CD14-positive monocyte (primary cell): ENCODE results near the gene GLDN. TPM values are rescaled to one million over a fixed set of nuclear protein-coding genes. Genes with fewer than 3 reads are reported as not detected.

Experiments
- DNase-seq, 3 donors: peaks; one replicate each; pipeline ENCODE4 v3.0.0-alpha.2; 2011 to 2022
- H2AFZ ChIP-seq: 2 replicates; pipeline ENCODE4 v1.6.0; 2012; ENCODE audit warnings: mild to moderate bottlenecking, low read depth, low read length, inconsistent platforms; ENCODE audit not compliant: insufficient read depth, poor library complexity, severe bottlenecking
- H3K27ac ChIP-seq, 2 donors: 1 replicate in 1 of 2; 2 replicates in 1 of 2; pipeline ENCODE4 v1.5.1; 2012 to 2013; ENCODE audit warnings: low read length in 2 of 2, control low read depth in 1 of 2, inconsistent platforms in 1 of 2, low read depth in 1 of 2, mild to moderate bottlenecking in 1 of 2
- H3K27me3 ChIP-seq, 2 donors: one replicate each; pipeline versions ENCODE4 v1.6.0 to v1.6.1; 2011 to 2013; ENCODE audit warnings: low read length in 2 of 2; ENCODE audit not compliant: control insufficient read depth in 2 of 2, insufficient read depth in 2 of 2
- H3K36me3 ChIP-seq, 2 donors: replicated peaks in 1 of 2; 1 replicate in 1 of 2; 2 replicates in 1 of 2; pipeline versions ENCODE4 v1.5.1 to v1.6.1; 2012 to 2013; ENCODE audit warnings: low read length in 2 of 2, control low read depth in 1 of 2, inconsistent platforms in 1 of 2, mild to moderate bottlenecking in 1 of 2; ENCODE audit not compliant: insufficient read depth in 2 of 2, control insufficient read depth in 1 of 2
- H3K4me1 ChIP-seq, 2 donors: 1 replicate in 1 of 2; 2 replicates in 1 of 2; pipeline versions ENCODE4 v1.5.1 to v1.6.1; 2012 to 2013; ENCODE audit warnings: low read length in 2 of 2, control low read depth in 1 of 2, inconsistent platforms in 1 of 2, mild to moderate bottlenecking in 1 of 2, moderate library complexity in 1 of 2; ENCODE audit not compliant: insufficient read depth in 2 of 2, control insufficient read depth in 1 of 2
- H3K4me2 ChIP-seq: replicated peaks from 2 replicates; pipeline ENCODE3; 2012; ENCODE audit warnings: low read length, moderate library complexity, mild to moderate bottlenecking; ENCODE audit not compliant: poor library complexity, severe bottlenecking; ENCODE audit errors: extremely low read depth
- H3K4me3 ChIP-seq, 3 experiments: fragments of 200-600 bp in 1 of 3; sonication (generic) in 1 of 3; replicated peaks in 1 of 3; 1 replicate in 2 of 3; 2 replicates in 1 of 3; pipeline ENCODE4 v1.5.1; 2011 to 2013; ENCODE audit warnings: low read length in 3 of 3, mild to moderate bottlenecking in 3 of 3, control low read depth in 2 of 3, low read depth in 2 of 3, inconsistent platforms in 1 of 3, moderate library complexity in 1 of 3
- H3K79me2 ChIP-seq: 2 replicates; pipeline ENCODE4 v1.6.0; 2012; ENCODE audit warnings: mild to moderate bottlenecking, control low read depth, inconsistent platforms, low read length, moderate library complexity; ENCODE audit not compliant: insufficient read depth
- H3K9ac ChIP-seq: 2 replicates; pipeline ENCODE4 v1.6.0; 2017; ENCODE audit warnings: low read length, mild to moderate bottlenecking; ENCODE audit not compliant: insufficient read depth, poor library complexity, severe bottlenecking
- H3K9me3 ChIP-seq, 2 donors: replicated peaks in 1 of 2; 1 replicate in 1 of 2; 2 replicates in 1 of 2; pipeline versions ENCODE4 v1.5.1 to v1.6.1; 2012 to 2013; ENCODE audit warnings: low read length in 2 of 2, control low read depth in 1 of 2; ENCODE audit not compliant: control insufficient read depth in 1 of 2, insufficient read depth in 1 of 2
- H4K20me1 ChIP-seq: 2 replicates; pipeline ENCODE4 v1.6.0; 2012; ENCODE audit warnings: mild to moderate bottlenecking, low read length, control low read depth, moderate library complexity; ENCODE audit not compliant: insufficient read depth
- H3K27ac Mint-ChIP-seq, 7 donors: one replicate each; pipeline ENCODE4 v1.8.0; 2020; ENCODE audit warnings: mild to moderate bottlenecking in 7 of 7, mixed read lengths in 7 of 7, moderate library complexity in 6 of 7, inconsistent platforms in 2 of 7
- H3K27me3 Mint-ChIP-seq, 3 donors: one replicate each; pipeline ENCODE4 v1.8.0; 2021 to 2022; ENCODE audit warnings: low read depth in 3 of 3, mild to moderate bottlenecking in 3 of 3, mixed read lengths in 3 of 3, moderate library complexity in 3 of 3, inconsistent platforms in 1 of 3
- H3K36me3 Mint-ChIP-seq, 2 donors: one replicate each; pipeline ENCODE4 v1.8.0; 2020; ENCODE audit warnings: mixed read lengths in 2 of 2, inconsistent platforms in 1 of 2, mild to moderate bottlenecking in 1 of 2
- H3K4me1 Mint-ChIP-seq: one replicate; pipeline ENCODE4 v1.8.0; 2020; ENCODE audit warnings: mild to moderate bottlenecking, mixed read lengths
- H3K4me3 Mint-ChIP-seq, 2 donors: one replicate each; pipeline ENCODE4 v1.8.0; 2020; ENCODE audit warnings: mild to moderate bottlenecking in 2 of 2, mixed read lengths in 2 of 2, moderate library complexity in 1 of 2
- H3K9me3 Mint-ChIP-seq, 7 donors: one replicate each; pipeline ENCODE4 v1.8.0; 2020 to 2022; ENCODE audit warnings: mixed read lengths in 7 of 7, mild to moderate bottlenecking in 6 of 7, moderate library complexity in 6 of 7, inconsistent platforms in 2 of 7
- WGBS: methylation state at CpG from one replicate; pipeline ENCODE4 v1.1.5; 2013; ENCODE audit warnings: missing lambda C conversion rate; ENCODE audit not compliant: insufficient coverage; 5-methylcytosine and 5-hydroxymethylcytosine counted together
- intact Hi-C, 2 donors: fragments of 100-400 bp; cut with micrococcal nuclease; formaldehyde crosslinking; loops; one replicate each; pipeline versions ENCODE4 v1.15.0 to v1.15.1; 2023
- polyA plus RNA-seq, 3 donors: library from polyadenylated mRNA; depleted of rRNA in 1 of 3; unstranded in 2 of 3; stranded (reverse) in 1 of 3; fragments of 300-500 nt in 2 of 3; fragments of >200 nt in 1 of 3; fragmentation: Illumina TruSeq in 2 of 3; gene quantifications; 1 replicate in 2 of 3; 2 replicates in 1 of 3; pipeline ENCODE4 v1.2.3, GENCODE V29; 2012 to 2021
- TF ChIP-seq, protein P1 (sequence below): fragments of 200-600 bp; IDR thresholded peaks from one replicate; pipeline ENCODE4 v1.8.0; 2022; ENCODE audit warnings: antibody characterized with exemption, mild to moderate bottlenecking

GLDN gene
- polyA plus RNA-seq, 3 donors, result 0.04 TPM; not detected in 2

DNA sequence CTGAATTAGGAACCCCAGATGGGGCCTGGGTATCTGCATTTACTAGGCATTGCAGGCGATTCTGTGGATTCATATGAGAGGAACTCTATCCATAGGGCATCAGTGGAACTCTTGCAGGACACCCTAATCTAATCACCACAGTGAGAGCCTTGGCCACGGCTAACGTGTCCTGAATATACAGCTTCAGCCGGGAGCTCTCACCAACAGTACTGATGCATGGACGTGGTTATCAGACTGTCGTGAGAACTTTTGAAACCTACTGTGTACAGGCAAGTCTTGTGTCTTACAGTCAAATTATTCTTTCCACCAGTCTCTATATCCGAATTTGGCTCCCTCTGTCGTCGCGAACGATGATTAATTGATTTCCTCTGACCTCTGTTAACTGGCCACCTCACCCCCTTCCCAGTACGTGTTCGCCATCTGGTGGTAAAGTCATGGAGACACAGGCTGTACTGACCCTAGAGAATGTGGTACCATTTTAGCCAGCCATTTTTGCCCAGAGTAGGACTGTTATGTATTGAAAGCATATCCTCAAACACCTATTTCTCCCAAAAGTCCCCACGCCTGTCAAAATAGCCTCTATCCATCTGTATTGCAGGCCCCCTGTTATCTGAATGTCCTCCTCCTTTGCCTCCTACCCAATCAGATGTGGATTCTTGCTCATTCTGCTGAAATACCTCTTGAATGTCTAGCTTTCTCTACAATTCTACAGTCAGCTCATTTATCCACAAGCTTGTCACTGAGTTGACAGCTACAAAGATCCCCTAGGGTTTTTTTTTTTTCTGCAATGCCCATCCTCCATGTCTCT lies 39.7 kb downstream of the GLDN start:
- H3K27me3 ChIP-seq, result peaks cover 0 to 5% of the 10 kb centered on the region in 2 donors
- no peaks in the 10 kb centered on the region for H3K9me3 ChIP-seq
- no peak overlapping the region for H3K27ac ChIP-seq
- WGBS, result 62% methylated on average over 8 of the region's 14 CpGs
- peaks cover 0 to 2% (median 0%) of the 10 kb centered on the region in 7 donors for H3K9me3 Mint-ChIP-seq
- H3K9ac ChIP-seq, result no peak overlapping the region
- peaks cover 4 to 10% (median 5%) of the 10 kb centered on the region in 3 donors for H3K27me3 Mint-ChIP-seq
- H3K4me3 ChIP-seq, result no peak overlapping the region
- no peaks in the 10 kb centered on the region for H4K20me1 ChIP-seq
- no peaks in the 10 kb centered on the region for H3K36me3 Mint-ChIP-seq
- H2AFZ ChIP-seq, result no peak overlapping the region
- peak; percentile 66 to 79 (median 74) for DNase-seq
- H3K4me1 Mint-ChIP-seq, result peaks cover 3% of the 10 kb centered on the region
- H3K27ac Mint-ChIP-seq, result no peak overlapping the region
- no peaks in the 10 kb centered on the region for H3K79me2 ChIP-seq
- TF ChIP-seq, protein P1, sequence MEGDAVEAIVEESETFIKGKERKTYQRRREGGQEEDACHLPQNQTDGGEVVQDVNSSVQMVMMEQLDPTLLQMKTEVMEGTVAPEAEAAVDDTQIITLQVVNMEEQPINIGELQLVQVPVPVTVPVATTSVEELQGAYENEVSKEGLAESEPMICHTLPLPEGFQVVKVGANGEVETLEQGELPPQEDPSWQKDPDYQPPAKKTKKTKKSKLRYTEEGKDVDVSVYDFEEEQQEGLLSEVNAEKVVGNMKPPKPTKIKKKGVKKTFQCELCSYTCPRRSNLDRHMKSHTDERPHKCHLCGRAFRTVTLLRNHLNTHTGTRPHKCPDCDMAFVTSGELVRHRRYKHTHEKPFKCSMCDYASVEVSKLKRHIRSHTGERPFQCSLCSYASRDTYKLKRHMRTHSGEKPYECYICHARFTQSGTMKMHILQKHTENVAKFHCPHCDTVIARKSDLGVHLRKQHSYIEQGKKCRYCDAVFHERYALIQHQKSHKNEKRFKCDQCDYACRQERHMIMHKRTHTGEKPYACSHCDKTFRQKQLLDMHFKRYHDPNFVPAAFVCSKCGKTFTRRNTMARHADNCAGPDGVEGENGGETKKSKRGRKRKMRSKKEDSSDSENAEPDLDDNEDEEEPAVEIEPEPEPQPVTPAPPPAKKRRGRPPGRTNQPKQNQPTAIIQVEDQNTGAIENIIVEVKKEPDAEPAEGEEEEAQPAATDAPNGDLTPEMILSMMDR, result peak; percentile 83
- no peak overlapping the region for H3K4me2 ChIP-seq
- no peaks in the 10 kb centered on the region for H3K4me1 ChIP-seq
- H3K4me3 Mint-ChIP-seq, result no peak overlapping the region
- intact Hi-C loops, result loop anchor here (1.0 to 2.0 kb wide), 4 partner anchors 98 to 218 kb away; no protein-coding TSS in a partner anchor
- H3K36me3 ChIP-seq, result no peaks in the 10 kb centered on the region

GRCh38 chr15:51382787-51383186 lies 41.3 kb downstream of the GLDN start:
- intact Hi-C loops, result no loop called here
- no peak overlapping the region for H2AFZ ChIP-seq
- Mint-ChIP-seq H3K4me1 (peaks cover 3% of the 10 kb centered on the region), H3K27ac (no peak overlapping the region), H3K36me3 (no peaks in the 10 kb centered on the region), H3K9me3 (no peaks in the 10 kb centered on the region), H3K27me3 (peaks cover 4 to 10% (median 5%) of the 10 kb centered on the region in 3 donors), H3K4me3 (no peak overlapping the region)
- H3K4me2 ChIP-seq, result no peak overlapping the region
- no peaks in the 10 kb centered on the region for H3K9me3 ChIP-seq
- no peak overlapping the region for H3K27ac ChIP-seq
- H3K9ac ChIP-seq, result no peak overlapping the region
- WGBS, result 10% methylated on average over 2 of the region's 4 CpGs
- H4K20me1 ChIP-seq, result no peaks in the 10 kb centered on the region
- no peak overlapping the region for H3K4me3 ChIP-seq
- peaks cover 0 to 5% of the 10 kb centered on the region in 2 donors for H3K27me3 ChIP-seq
- no peaks in the 10 kb centered on the region for H3K4me1 ChIP-seq
- TF ChIP-seq, protein P1, result peak; percentile 38
- no peaks in the 10 kb centered on the region for H3K36me3 ChIP-seq
- no peak for DNase-seq
- no peaks in the 10 kb centered on the region for H3K79me2 ChIP-seq
